GM21619 (cell line): ENCODE results near the gene GATA3.

Experiments used
- ATAC-seq: cut with Tn5 transposase; IDR thresholded peaks from one replicate; pipeline ENCODE4 v1.9.1; 2021; ENCODE audit not compliant: unreplicated experiment

The GATA3 gene

GRCh38 chr10:8088504-8088903 lies 34.0 kb downstream of the GATA3 start:
- ATAC-seq = peak; percentile 74

DNA sequence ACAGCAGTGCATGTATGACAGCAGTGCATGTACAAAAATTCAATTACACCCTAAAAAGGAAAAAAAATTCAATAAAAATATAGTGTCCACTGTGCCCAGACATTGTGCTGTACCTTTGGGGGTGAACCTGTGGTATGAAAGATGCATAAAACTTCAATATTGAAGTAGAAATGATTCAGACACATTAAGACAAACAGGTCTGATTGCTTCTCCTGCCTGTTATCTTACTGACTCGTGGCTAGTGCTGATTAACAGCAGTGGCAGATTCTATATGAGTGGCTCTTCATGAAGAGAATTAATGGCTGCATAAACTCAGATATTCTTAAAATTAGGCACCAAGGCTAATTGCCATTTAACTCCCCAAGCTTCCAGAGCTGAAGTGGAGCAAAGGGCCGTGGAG lies 37.9 kb downstream of the GATA3 start:
- no peak for ATAC-seq

DNA sequence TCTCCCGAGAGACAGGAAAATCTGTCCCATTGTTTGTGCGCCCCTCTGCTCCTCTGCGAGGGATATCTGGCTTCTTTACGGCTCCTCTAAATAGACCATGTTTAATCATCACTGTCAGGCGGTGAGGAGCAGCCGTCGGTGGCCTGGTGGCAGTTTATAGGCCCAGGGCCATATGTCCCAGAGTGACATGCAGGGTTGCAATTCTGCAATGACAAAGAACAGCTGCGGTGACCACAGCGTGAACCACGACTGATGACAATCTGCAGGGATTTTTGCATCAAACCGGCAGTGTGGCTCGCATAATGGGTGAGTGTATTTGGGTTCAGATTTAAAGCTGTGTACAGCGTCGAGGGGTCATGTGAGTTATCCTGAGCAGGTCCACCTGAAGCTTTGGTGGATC lies 41.5 kb downstream of the GATA3 start:
- ATAC-seq = no peak

GRCh38 chr10:8096931-8097330 lies 42.4 kb downstream of the GATA3 start:
- no peak for ATAC-seq

- no peak for ATAC-seq
These were observed 45.9 kb downstream of the GATA3 start for GRCh38 chr10:8100366-8100765.

DNA sequence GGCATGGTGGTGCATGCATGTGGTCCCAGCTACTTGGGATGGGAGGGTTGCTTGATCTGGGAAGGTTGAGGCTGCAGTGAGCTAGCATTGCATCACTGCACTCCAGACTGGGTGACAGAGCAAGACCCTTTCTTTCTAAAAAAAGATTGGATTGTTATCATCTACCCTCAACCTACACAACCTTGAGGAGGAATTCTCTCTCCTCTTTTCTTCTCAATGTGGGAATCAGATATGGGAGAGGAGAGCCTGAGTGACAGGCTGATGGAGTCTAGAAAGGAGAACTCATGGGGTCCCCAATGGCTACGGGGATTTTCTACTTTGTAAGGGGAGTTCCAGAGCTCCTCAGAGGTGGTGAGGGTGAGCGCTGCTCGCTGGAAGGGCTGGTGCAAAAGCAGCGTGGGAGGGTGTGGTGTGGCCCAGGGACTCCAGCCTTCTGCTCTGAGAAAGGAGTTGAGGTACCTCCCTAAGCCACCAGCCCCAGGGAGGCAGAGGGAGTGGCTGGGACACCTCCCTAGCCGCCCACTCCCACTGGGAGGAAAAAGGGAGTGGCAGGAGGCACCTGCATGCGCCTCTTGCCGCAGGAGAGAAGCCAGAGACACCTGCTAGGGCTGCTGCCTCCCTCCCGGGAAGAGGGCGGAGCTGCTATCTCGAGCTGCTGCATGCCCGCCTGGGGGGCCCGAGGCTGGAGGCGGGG lies 48.4 kb downstream of the GATA3 start:
- peak; percentile 72 for ATAC-seq

DNA sequence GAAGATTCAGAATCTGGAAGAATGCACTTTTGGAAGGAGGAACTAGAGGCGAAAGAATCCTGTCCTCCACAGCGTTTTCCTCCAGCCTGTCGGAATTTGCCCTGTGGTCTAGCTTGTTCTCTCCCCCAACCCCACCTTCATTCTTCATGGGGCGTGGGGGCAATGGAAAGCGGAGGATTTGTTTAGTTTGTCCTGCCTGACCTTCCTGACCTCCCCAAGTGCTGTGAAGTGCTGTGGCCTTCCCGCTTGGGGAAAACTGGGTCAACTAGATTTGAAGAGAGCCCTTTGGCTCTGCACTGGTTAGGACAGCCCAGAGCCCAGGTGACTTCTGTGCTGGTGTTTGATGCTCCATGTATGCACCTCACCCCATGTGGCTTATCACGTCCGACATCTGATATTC lies 49.1 kb downstream of the GATA3 start:
- no peak for ATAC-seq

GRCh38 chr10:8104005-8104404 lies 49.5 kb downstream of the GATA3 start:
- ATAC-seq = no peak

DNA sequence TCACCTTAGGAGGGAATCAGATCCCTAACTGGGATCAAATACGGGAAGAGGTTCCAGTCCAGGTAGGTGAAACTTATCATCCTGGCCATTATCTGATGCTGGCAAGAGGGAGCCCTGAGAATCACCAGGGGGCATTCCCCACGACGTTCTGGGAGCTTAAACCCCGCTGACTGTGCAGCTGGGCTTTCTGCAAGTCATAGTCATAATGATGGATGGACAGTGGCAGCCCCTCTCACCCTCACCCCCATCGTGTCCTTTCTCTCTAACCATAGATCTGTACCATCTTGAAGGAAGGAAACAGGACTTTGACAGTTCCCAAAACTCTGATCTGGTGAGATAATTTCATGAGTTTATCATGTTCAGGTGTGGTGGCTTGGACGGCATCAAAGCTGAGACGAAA lies 50.2 kb downstream of the GATA3 start:
- ATAC-seq = no peak

- no peak for ATAC-seq
These were observed 51.4 kb downstream of the GATA3 start for GRCh38 chr10:8105932-8106331.

- ATAC-seq = no peak
These were observed 57.9 kb downstream of the GATA3 start for GRCh38 chr10:8112230-8112905.

GRCh38 chr10:8112942-8113442 lies 58.5 kb downstream of the GATA3 start:
- ATAC-seq = no peak

DNA sequence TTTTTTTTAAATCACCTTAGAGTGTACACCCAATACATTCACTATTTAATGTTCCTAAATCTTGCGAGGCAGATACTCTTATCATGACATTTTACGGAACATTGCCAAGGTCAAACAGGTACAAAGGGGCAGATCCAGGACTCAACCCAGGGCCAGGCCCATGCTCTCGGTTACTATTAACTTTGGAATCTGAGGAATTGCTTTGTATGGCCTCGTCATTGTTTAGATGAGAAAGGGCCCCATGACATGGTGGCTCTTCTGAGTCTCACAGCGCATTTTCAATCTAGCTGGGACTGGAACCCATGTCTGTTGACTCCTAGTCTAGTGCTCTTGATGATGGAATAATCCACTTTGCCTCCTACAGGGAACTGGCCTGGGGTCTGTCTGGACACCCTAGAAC lies 59.1 kb downstream of the GATA3 start:
- no peak for ATAC-seq

DNA sequence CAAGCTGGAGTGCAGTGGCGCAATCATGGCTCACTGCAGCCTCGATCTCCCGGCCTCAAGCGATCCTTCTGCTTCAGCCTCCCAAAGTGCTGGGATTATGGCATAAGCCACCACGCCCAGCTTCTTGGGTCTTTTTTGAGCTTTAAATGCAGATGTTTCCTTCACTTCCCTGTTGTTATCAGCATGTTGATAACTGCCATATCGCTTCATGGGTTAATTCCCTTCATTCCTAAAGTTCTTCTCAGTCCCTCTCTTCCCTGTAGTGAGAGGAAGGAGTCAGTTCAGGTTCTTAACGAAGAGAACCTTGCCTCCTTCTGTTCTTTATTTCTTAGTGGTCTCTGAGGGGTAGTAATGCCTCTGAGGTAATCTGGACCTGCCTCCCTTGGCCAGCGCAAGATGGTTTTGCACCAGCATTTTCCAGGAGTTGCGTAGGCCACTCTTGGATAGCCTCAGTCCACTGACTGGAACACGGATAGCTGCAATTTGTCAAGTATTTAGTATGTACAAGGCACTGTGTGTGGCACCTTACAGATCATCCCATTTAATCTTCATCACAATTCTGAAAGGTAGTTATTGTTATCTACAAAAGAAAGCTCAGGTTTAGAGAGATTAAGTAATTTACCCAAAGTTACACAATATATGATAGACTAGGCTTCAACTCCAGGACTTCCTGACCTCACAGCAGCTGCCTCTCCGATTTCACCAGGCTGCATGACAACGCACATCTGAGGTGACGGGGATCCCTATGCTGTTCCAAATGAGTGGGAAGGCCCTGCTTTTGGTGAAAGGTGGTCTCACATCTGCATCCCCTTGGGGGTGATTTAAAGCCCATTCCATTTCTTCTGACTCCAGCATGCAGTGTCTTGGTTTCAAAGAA lies 60.5 kb downstream of the GATA3 start:
- ATAC-seq = no peak

DNA sequence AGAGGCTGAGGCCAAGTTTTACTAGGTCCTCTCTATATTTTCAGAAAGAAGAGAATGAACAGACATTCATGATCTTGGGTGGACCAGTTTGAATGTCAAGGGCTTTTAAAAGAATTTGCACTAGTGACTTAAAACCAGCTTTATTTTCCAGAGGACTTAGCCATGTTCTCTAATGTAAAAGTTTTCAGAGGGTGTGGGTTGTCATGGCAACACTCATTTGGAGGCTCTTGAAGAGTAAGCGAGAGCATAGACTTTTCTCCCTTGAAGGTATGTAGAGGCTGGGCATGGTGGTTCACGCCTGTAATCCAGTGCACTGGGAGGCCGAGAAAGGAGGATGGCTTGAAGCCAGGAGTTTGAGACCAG lies 61.1 kb downstream of the GATA3 start:
- no peak for ATAC-seq

- no peak for ATAC-seq
These were observed 62.0 kb downstream of the GATA3 start for GRCh38 chr10:8116474-8116873.

GRCh38 chr10:8116926-8117493 lies 62.5 kb downstream of the GATA3 start:
- no peak for ATAC-seq

DNA sequence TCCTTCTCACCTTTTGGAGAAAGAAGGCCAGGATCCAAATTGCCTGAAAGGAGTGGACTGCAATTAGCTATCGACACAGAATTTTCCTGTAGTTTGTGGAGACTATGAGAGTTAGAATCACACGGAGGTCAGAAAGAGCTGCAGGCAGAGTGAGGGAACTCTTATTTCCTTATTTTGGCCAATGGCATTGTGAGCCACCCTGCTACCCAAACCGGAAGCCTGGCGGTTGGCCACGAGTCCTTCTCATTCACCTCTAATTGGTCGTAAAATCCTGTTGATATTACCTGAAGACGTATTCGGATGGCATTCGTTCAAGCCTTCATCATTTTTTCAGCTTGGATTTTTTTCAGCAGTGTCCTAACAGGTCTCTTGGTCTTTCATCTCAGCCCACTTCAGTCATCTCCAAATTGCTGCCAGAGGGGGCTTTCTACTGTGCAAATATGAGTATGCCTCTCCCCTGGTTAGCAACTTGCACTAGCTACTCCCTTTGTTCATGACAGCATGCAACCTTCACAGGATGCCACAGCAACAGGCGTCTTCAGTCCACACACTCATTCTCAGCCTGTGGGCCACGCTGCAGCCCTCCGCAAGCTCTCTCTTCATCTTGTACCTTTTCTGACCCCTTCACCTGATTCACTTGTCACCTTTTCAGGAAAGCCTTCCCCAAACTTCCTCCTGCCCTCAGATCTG lies 66.9 kb downstream of the GATA3 start:
- no peak for ATAC-seq

DNA sequence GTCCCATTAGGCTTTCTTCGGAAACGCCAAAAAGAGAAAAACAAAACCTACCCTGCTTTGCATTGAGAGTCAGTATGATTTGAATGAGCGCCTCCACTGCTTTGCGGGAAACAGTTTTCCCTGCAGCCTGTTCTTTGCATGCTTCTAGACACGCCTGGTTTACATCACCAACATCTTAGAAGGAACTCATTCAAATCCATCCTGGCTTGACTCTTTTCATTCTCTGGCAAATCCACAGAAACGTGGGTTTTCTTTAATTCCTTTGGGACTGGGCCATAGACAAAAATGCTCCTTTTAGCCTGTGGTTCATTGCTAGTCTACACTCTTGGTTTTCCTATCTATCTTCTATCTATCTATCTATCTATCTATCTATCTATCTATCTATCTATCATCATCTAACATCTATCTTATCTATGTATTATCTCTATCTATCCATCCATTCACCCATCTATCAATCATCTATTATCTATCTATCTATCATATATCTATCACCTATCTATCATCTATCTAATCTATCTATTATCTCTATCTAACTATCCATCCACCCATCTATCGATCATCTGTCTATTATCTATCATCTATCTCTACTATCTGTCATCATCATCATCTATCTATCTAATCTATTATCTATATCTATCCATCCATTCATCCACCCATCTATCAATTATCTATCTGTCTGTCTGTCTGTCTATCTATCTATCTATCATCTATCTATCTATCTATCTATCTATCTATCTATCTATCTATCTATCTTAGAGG lies 68.3 kb downstream of the GATA3 start:
- no peak for ATAC-seq

DNA sequence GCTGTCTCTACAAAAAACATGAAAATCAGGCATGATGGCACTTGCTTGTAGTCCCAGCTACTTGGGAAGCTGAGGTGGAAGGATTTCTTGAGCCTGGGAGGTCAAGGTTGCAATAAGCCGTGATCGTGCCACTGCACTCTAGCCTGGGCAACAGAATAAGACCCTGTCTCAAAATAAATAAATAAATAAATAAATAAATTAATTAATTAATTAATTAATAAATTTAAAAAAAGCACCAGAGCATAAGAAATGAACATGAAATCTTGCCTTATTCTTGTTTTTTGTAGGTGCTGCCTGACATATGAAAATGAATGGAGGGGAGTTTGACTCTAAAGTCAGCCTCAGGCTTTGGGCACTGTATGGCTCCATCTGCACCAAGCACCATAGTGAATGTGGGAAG lies 69.9 kb downstream of the GATA3 start:
- no peak for ATAC-seq
